ENCODE results near the gene HOMER1. TPM values are rescaled to one million over a fixed set of nuclear protein-coding genes. Genes with fewer than 3 reads are reported as not detected.

Gene HOMER1
- total RNA-seq, 1 experiment from 2014 or later, result 9.1 TPM

- Histone ChIP-seq H3K9me2 (replicated peaks; ENCODE audit: low read length) (no peaks in the 10 kb centered on the region), H3K36me3 (ENCODE audit: low read depth, low read length) (no peaks in the 10 kb centered on the region), H3F3A (ENCODE audit: low read length, unreplicated experiment) (no peaks in the 10 kb centered on the region), H3K79me2 (ENCODE audit: low read length) (no peaks in the 10 kb centered on the region), H3K4me1 (ENCODE audit: insufficient read depth, low read length) (peaks cover 7% of the 10 kb centered on the region), H3K4me3 (ENCODE audit: low read length) (no peak overlapping the region), H3K9ac (ENCODE audit: low read length) (no peak overlapping the region), H2AFZ (ENCODE audit: low read length) (no peak overlapping the region), H3K27ac (ENCODE audit: low read length) (no peak overlapping the region), H3K27me3 (ENCODE audit: low read length) (no peaks in the 10 kb centered on the region), H4K20me1 (ENCODE audit: low read length) (no peaks in the 10 kb centered on the region), H3K4me2 (ENCODE audit: low read length) (peak overlapping the region; percentile 41), H3K9me3 (ENCODE audit: low read length) (no peaks in the 10 kb centered on the region)
- CTCF ChIA-PET, result no interaction called here
- no TSS peak for BruUV-seq (replicated peaks)
- intact Hi-C loops (cut with micrococcal nuclease), result no loop called here
- DNase-seq (peak; percentile 23), ATAC-seq (peak; percentile 73)
- no peak for TF ChIP-seq EZH2 (IDR thresholded peaks at IDR 0.05; ENCODE audit: low read length, unreplicated experiment)
- TF ChIP-seq EZH2phosphoT487 (IDR thresholded peaks at IDR 0.05; ENCODE audit: borderline replicate concordance, low read length), result no peak
- TF ChIP-seq CTCF (conservative IDR thresholded peaks at IDR 0.05; ENCODE audit: low read depth, low read length), result no peak
- POLR2A ChIA-PET (ENCODE audit: unreplicated experiment), result no interaction called here
Observed at GRCh38 chr5:79488058-79488457, 25.9 kb downstream of the HOMER1 start.

- intact Hi-C loops (cut with micrococcal nuclease), result no loop called here
- CTCF ChIA-PET, result no interaction called here
- no peaks in the 10 kb centered on the region for H3K9me2 ChIP-seq (replicated peaks; ENCODE audit: low read length)
- no peaks in the 10 kb centered on the region for H3K36me3 ChIP-seq (ENCODE audit: low read depth, low read length)
- no peaks in the 10 kb centered on the region for H4K20me1 ChIP-seq (ENCODE audit: low read length)
- no peak overlapping the region for H2AFZ ChIP-seq (ENCODE audit: low read length)
- H3K4me1 ChIP-seq (ENCODE audit: insufficient read depth, low read length), result peaks cover 7% of the 10 kb centered on the region
- no peaks in the 10 kb centered on the region for H3K9me3 ChIP-seq (ENCODE audit: low read length)
- no TSS peak for BruUV-seq (replicated peaks)
- no peak overlapping the region for H3K27ac ChIP-seq (ENCODE audit: low read length)
- no peak for TF ChIP-seq CTCF (conservative IDR thresholded peaks at IDR 0.05; ENCODE audit: low read depth, low read length)
- no peak for TF ChIP-seq EZH2phosphoT487 (IDR thresholded peaks at IDR 0.05; ENCODE audit: borderline replicate concordance, low read length)
- no peak for TF ChIP-seq EZH2 (IDR thresholded peaks at IDR 0.05; ENCODE audit: low read length, unreplicated experiment)
- H3K9ac ChIP-seq (ENCODE audit: low read length), result no peak overlapping the region
- H3K4me2 ChIP-seq (ENCODE audit: low read length), result no peak overlapping the region
- H3K27me3 ChIP-seq (ENCODE audit: low read length), result no peaks in the 10 kb centered on the region
- no peak for DNase-seq
- H3K4me3 ChIP-seq (ENCODE audit: low read length), result no peak overlapping the region
- ATAC-seq, result no peak
- H3K79me2 ChIP-seq (ENCODE audit: low read length), result 0 out of 2 replicates have a peak, but pooled peaks cover 2% of the 10 kb centered on the region
- H3F3A ChIP-seq (ENCODE audit: low read length, unreplicated experiment), result no peaks in the 10 kb centered on the region
- POLR2A ChIA-PET (ENCODE audit: unreplicated experiment), result no interaction called here
Observed at GRCh38 chr5:79487251-79487650, 26.7 kb downstream of the HOMER1 start.

DNA sequence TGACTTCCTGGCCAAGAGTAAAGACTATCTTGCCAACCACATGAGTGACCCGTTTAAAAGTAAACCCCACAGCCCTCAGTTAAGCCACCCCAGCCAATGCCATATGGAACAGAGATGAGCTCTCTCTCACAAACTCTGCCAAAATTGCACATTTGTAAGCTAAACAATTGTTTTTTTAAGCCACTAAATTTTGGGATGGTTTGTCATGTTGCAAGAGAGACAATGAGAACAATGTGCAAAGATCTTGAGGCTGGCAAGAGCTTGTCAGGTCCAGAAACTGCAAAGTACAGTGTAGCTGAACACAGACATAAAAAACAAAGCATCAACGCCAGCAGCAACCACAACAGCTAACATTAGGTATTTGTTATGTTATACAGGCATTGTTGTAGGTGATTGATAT, 27.8 kb downstream of the HOMER1 start:
- ChIA-PET CTCF (interaction anchor here (0.6 kb wide), 1 partner anchor 131 kb away, joined by 5 read pairs; no protein-coding TSS in a partner anchor), POLR2A (ENCODE audit: unreplicated experiment) (no interaction called here)
- Histone ChIP-seq H4K20me1 (ENCODE audit: low read length) (no peaks in the 10 kb centered on the region), H3K4me2 (ENCODE audit: low read length) (no peak overlapping the region), H3K4me1 (ENCODE audit: insufficient read depth, low read length) (peaks cover 7% of the 10 kb centered on the region), H3K79me2 (ENCODE audit: low read length) (0 out of 2 replicates have a peak, but pooled peaks cover 4% of the 10 kb centered on the region), H3K4me3 (ENCODE audit: low read length) (no peak overlapping the region), H3K9ac (ENCODE audit: low read length) (no peak overlapping the region), H3K9me2 (replicated peaks; ENCODE audit: low read length) (no peaks in the 10 kb centered on the region), H3K36me3 (ENCODE audit: low read depth, low read length) (no peaks in the 10 kb centered on the region), H3K9me3 (ENCODE audit: low read length) (no peaks in the 10 kb centered on the region), H2AFZ (ENCODE audit: low read length) (no peak overlapping the region), H3F3A (ENCODE audit: low read length, unreplicated experiment) (no peaks in the 10 kb centered on the region), H3K27ac (ENCODE audit: low read length) (no peak overlapping the region), H3K27me3 (ENCODE audit: low read length) (no peaks in the 10 kb centered on the region)
- intact Hi-C loops (cut with micrococcal nuclease), result no loop called here
- ATAC-seq (no peak), DNase-seq (no peak)
- TF ChIP-seq EZH2phosphoT487 (IDR thresholded peaks at IDR 0.05; ENCODE audit: borderline replicate concordance, low read length), result no peak
- no peak for TF ChIP-seq EZH2 (IDR thresholded peaks at IDR 0.05; ENCODE audit: low read length, unreplicated experiment)
- TF ChIP-seq CTCF (conservative IDR thresholded peaks at IDR 0.05; ENCODE audit: low read depth, low read length), result no peak
- BruUV-seq (replicated peaks), result no TSS peak
